T-cell (primary cell): ENCODE data around the gene LRIT1. TPM values are rescaled to one million over a fixed set of nuclear protein-coding genes. Genes with fewer than 3 reads are reported as not detected.

Experiments used
- ATAC-seq, 4 experiments: fragments of 200-7000 bp in 3 of 4; fragments of 150-1000 bp in 1 of 4; cut with Tn5 transposase; replicated peaks in 1 of 4; 1 replicate in 3 of 4; 2 replicates in 1 of 4; pipeline ENCODE4 v1.10.0; 2021; ENCODE audit warnings: moderate library complexity in 3 of 4, mild to moderate bottlenecking in 2 of 4, moderate number of reproducible peaks in 1 of 4
- CTCF ChIA-PET, 2 donors: fragments of 300-600 bp; sonication (Branson Sonifier 250); formaldehyde crosslinking; loops; one replicate each; lab custom pipeline; 2022; ENCODE audit warnings: antibody characterized with exemption in 2 of 2; lab: Charles Lee
- POLR2A ChIA-PET, 2 donors: fragments of 300-600 bp; sonication (Branson Sonifier 250); formaldehyde crosslinking; loops; one replicate each; lab custom pipeline; 2022; ENCODE audit warnings: antibody characterized with exemption in 2 of 2; lab: Charles Lee
- DNase-seq, 35 experiments: peaks; one replicate each; pipeline versions ENCODE4 v3.0.0 to v3.0.0-alpha.2; 2013 to 2023
- H3K27ac ChIP-seq: one replicate; pipeline ENCODE4 v1.5.1; 2013; ENCODE audit warnings: low read length
- H3K27me3 ChIP-seq, 2 experiments: replicated peaks in 1 of 2; 1 replicate in 1 of 2; 2 replicates in 1 of 2; pipeline versions ENCODE4 v1.6.1 to v1.7.0; 2013; ENCODE audit warnings: low read length in 1 of 2, mixed read lengths in 1 of 2; ENCODE audit not compliant: control insufficient read depth in 2 of 2, insufficient read depth in 2 of 2; ENCODE audit errors: extremely low read depth in 1 of 2
- H3K36me3 ChIP-seq, 2 donors: 1 replicate in 1 of 2; 2 replicates in 1 of 2; pipeline versions ENCODE4 v1.6.1 to v1.7.0; 2013; ENCODE audit warnings: low read length in 1 of 2; ENCODE audit not compliant: control insufficient read depth in 2 of 2, insufficient read depth in 1 of 2; ENCODE audit errors: extremely low read depth in 1 of 2
- H3K4me1 ChIP-seq, 2 experiments: 1 replicate in 1 of 2; 2 replicates in 1 of 2; pipeline versions ENCODE4 v1.6.1 to v1.7.0; 2013; ENCODE audit warnings: low read length in 2 of 2, mixed read lengths in 1 of 2; ENCODE audit not compliant: insufficient read depth in 2 of 2, control insufficient read depth in 1 of 2; ENCODE audit errors: extremely low read depth in 1 of 2
- H3K4me3 ChIP-seq, 2 donors: 1 replicate in 1 of 2; 2 replicates in 1 of 2; pipeline versions ENCODE4 v1.5.1 to v1.7.0; 2013; ENCODE audit warnings: mild to moderate bottlenecking in 2 of 2, low read length in 1 of 2, moderate library complexity in 1 of 2; ENCODE audit not compliant: control insufficient read depth in 1 of 2; ENCODE audit errors: extremely low read depth in 1 of 2
- H3K9me3 ChIP-seq: 2 replicates; pipeline ENCODE4 v1.7.0; 2013
- H3K27ac Mint-ChIP-seq, 2 donors: one replicate each; pipeline ENCODE4 v1.8.0; 2020 to 2021; ENCODE audit warnings: mild to moderate bottlenecking in 2 of 2, mixed read lengths in 2 of 2
- H3K27me3 Mint-ChIP-seq, 2 donors: one replicate each; pipeline ENCODE4 v1.8.0; 2021 to 2022; ENCODE audit warnings: mixed read lengths in 2 of 2
- H3K36me3 Mint-ChIP-seq: one replicate; pipeline ENCODE4 v1.8.0; 2021; ENCODE audit warnings: mixed read lengths
- H3K4me1 Mint-ChIP-seq, 3 donors: one replicate each; pipeline ENCODE4 v1.8.0; 2020 to 2022; ENCODE audit warnings: mixed read lengths in 3 of 3, mild to moderate bottlenecking in 1 of 3
- H3K4me3 Mint-ChIP-seq, 3 donors: one replicate each; pipeline ENCODE4 v1.8.0; 2020 to 2022; ENCODE audit warnings: mild to moderate bottlenecking in 3 of 3, mixed read lengths in 3 of 3, moderate library complexity in 3 of 3
- H3K9me3 Mint-ChIP-seq, 3 donors: one replicate each; pipeline ENCODE4 v1.8.0; 2020 to 2022; ENCODE audit warnings: mixed read lengths in 3 of 3
- WGBS: methylation state at CpG from one replicate; pipeline ENCODE4 v1.1.5; 2013; ENCODE audit warnings: missing lambda C conversion rate; ENCODE audit not compliant: insufficient coverage; 5-methylcytosine and 5-hydroxymethylcytosine counted together
- total RNA-seq, 35 experiments: library from RNA in 6 of 35; stranded (reverse) in 6 of 35; fragments of 120-200 nt in 1 of 35; gene quantifications; one replicate each; pipeline versions ENCODE4 v1.2.1 to v1.2.4 and lab custom pipeline; 2013 to 2026

LRIT1 gene
- total RNA-seq, 5 donors from 2014 or later (not counting 1 experiment from before 2014, with no cell fraction given): not detected

DNA sequence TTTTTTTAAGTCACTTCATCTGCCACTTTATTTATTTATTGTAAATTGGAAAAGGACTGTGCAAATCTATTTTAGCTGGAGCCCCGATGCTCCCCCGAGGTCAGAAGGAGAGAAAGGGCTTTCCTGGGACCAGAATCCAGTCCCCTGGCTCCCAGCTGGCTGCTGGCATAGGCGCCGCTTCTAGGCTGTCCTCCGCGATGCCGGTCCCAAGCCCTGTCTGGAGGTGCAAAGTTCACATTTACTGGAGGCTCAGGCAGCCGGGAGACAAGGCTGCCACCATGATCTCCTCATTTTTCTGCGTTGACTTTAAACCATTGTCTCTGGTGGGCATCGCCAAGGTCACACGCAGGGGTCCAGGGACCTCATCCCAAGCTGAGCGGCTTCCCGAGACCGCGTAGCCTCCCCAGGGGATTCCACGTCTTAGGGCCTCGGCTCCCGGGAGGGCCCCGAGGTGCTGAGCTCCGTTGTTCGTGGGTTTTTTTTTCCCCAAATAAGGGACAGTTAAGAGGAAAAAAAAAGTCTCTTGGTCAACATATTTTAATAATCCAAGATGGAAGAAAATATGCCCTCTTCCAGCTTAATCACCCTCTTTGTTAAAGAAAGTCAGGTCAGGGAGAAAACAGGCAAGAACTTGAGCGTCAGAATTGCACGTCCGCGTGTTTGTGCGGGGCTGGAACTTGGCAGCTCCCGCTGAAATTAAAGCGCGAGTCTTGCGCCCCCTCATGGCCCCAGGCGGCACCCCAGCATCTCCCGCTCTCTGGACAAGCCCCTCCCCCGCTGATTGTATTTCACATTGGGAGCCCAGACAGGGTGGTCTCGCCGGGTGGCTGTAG is 15.4 kb upstream of the LRIT1 start:
- H3K27me3 ChIP-seq: peaks cover 0 to 40% of the 10 kb centered on the region in 2 experiments
- no peak overlapping the region for H3K4me3 ChIP-seq
- H3K27ac ChIP-seq: no peak overlapping the region
- ATAC-seq (peak in 3 of 4 experiments; percentile 35 to 58 (median 46)), DNase-seq (peak in 27 of 35 experiments; percentile 5 to 54 (median 27))
- Mint-ChIP-seq H3K9me3 (no peaks in the 10 kb centered on the region), H3K4me3 (no peak overlapping the region), H3K4me1 (peaks cover 0 to 7% (median 3%) of the 10 kb centered on the region in 3 donors), H3K36me3 (no peaks in the 10 kb centered on the region), H3K27ac (no peak overlapping the region), H3K27me3 (peaks cover 11 to 25% of the 10 kb centered on the region in 2 donors)
- CTCF ChIA-PET: interaction anchor here in 1 of 2 donors (1.4 kb wide), 1 partner anchor 281 kb away, joined by 6 read pairs; no protein-coding TSS in a partner anchor
- H3K36me3 ChIP-seq: no peaks in the 10 kb centered on the region
- 53% methylated on average over 19 of the region's 35 CpGs for WGBS
- H3K4me1 ChIP-seq: peaks cover 0 to 6% of the 10 kb centered on the region in 2 experiments
- H3K9me3 ChIP-seq: no peaks in the 10 kb centered on the region
- POLR2A ChIA-PET: no interaction called here

DNA sequence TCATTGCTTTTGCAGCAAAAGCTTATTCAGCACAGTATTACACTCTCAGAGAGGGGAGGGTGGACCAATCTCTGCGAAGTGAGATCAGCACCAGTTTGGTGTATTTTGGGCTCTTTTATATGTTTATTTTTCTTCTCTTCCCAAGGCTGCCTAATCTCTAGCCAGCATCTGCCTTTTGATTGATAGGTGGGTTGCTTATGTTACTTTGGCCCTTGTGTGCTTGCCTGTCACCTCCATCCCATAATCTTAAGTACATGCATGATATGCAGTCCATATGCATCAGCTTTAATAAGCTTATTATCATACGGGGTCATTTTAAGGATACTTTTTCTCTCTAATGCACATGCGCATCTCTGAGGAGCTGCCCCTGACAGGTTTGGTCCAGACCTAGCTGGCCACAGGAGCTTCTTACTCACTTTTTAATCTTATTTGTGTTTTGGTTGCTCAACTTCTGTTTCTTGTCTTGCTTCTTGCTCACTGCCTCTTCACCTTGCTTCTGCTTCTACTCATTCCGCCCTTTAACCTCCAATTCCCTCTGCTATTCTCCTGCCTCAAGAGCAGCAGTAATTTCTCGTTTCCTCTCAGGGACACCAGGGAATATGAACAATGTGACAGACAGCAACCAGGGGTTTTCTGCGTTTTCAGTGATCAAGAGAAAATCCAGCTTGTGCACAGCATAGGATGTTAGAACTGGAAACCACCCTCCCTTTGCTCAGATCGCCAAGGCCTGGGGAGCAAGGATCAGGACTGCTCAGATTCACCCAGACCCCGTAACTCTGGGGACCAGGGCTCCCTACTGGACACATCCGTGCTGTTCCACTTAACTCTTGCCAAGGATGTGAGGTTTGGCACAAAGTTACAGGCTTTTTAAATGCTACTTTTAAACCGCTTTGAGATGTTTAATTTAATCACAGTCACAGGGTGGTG is 13.5 kb upstream of the LRIT1 start:
- ChIA-PET CTCF (interaction anchor here in 1 of 2 donors (0.8 kb wide), 1 partner anchor 52 kb away, joined by 7 read pairs; no protein-coding TSS in a partner anchor), POLR2A (no interaction called here)
- no peaks in the 10 kb centered on the region for H3K9me3 ChIP-seq
- H3K4me1 ChIP-seq: peaks cover 0 to 6% of the 10 kb centered on the region in 2 experiments
- peaks cover 8 to 20% of the 10 kb centered on the region in 2 donors for H3K27me3 Mint-ChIP-seq
- H3K36me3 Mint-ChIP-seq: no peaks in the 10 kb centered on the region
- H3K4me3 ChIP-seq: no peak overlapping the region
- no peak for ATAC-seq
- WGBS: 74% methylated on average over 8 of the region's 10 CpGs
- H3K4me1 Mint-ChIP-seq: peaks cover 0 to 7% (median 3%) of the 10 kb centered on the region in 3 donors
- no peak overlapping the region for H3K27ac ChIP-seq
- no peaks in the 10 kb centered on the region for H3K9me3 Mint-ChIP-seq
- DNase-seq: no peak
- no peak overlapping the region for H3K27ac Mint-ChIP-seq
- H3K4me3 Mint-ChIP-seq: no peak overlapping the region
- peaks cover 0 to 36% of the 10 kb centered on the region in 2 experiments for H3K27me3 ChIP-seq
- no peaks in the 10 kb centered on the region for H3K36me3 ChIP-seq

DNA sequence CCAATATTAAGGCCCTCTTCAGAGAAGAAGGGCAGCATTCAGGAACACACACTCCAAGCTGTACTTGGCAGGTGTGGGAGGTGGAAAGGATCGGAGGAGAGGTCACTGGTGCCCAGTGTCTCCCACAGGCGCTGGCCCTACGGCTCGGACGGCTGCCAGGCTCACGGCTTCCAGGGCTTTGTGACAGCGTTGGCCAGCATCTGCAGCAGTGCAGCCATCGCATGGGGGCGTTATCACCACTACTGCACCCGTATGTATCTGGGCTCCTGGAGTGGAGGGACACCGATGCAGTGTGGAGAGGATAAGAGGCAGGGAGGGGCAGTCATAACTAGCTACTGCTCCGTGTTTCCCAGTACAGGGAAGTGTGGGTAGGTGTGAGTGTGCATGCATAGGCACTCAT is 7.4 kb upstream of the LRIT1 start:
- ChIA-PET POLR2A (no interaction called here), CTCF (no interaction called here)
- no peak overlapping the region for H3K4me3 Mint-ChIP-seq
- H3K27ac Mint-ChIP-seq: no peak overlapping the region
- no peaks in the 10 kb centered on the region for H3K9me3 ChIP-seq
- H3K36me3 Mint-ChIP-seq: no peaks in the 10 kb centered on the region
- H3K4me1 Mint-ChIP-seq: no peaks in the 10 kb centered on the region
- H3K36me3 ChIP-seq: no peaks in the 10 kb centered on the region
- H3K27ac ChIP-seq: no peak overlapping the region
- 75% methylated on average over 10 of the region's 12 CpGs for WGBS
- no peaks in the 10 kb centered on the region for H3K4me1 ChIP-seq
- H3K27me3 Mint-ChIP-seq: peaks cover 4 to 5% of the 10 kb centered on the region in 2 donors
- H3K9me3 Mint-ChIP-seq: no peaks in the 10 kb centered on the region
- H3K4me3 ChIP-seq: no peak overlapping the region
- H3K27me3 ChIP-seq: peaks cover 0 to 22% of the 10 kb centered on the region in 2 experiments
- ATAC-seq: no peak
- DNase-seq: no peak

DNA sequence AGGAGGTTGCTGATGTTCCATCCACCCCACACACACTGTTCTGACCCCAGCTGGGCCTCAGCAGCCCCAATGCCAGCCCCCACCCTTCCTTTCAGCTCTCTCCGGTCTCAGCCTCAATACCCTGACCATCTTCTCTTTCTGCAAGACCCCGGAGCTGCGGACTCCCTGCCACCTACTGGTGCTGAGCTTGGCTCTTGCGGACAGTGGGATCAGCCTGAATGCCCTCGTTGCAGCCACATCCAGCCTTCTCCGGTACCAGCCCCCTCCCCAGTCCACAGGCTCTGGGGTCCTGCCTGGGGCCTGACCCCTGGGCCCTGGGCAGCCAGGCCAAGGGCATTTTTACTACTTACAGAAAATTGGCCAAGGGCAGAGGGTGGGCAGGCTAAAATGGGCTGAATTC is 6.2 kb upstream of the LRIT1 start:
- POLR2A ChIA-PET: no interaction called here
- H3K27me3 Mint-ChIP-seq: peaks cover 4 to 5% of the 10 kb centered on the region in 2 donors
- no peaks in the 10 kb centered on the region for H3K9me3 Mint-ChIP-seq
- WGBS: 83% methylated on average over 1 of the region's 6 CpGs
- DNase-seq (no peak), ATAC-seq (no peak)
- no peaks in the 10 kb centered on the region for H3K36me3 Mint-ChIP-seq
- no peaks in the 10 kb centered on the region for H3K9me3 ChIP-seq
- CTCF ChIA-PET: interaction anchor here in 1 of 2 donors (0.6 kb wide), 1 partner anchor 12 kb away, joined by 3 read pairs; no protein-coding TSS in a partner anchor
- peaks cover 0 to 18% of the 10 kb centered on the region in 2 experiments for H3K27me3 ChIP-seq
- H3K27ac ChIP-seq: no peak overlapping the region
- H3K4me3 Mint-ChIP-seq: no peak overlapping the region
- H3K27ac Mint-ChIP-seq: no peak overlapping the region
- no peaks in the 10 kb centered on the region for H3K4me1 ChIP-seq
- no peaks in the 10 kb centered on the region for H3K4me1 Mint-ChIP-seq
- no peaks in the 10 kb centered on the region for H3K36me3 ChIP-seq
- no peak overlapping the region for H3K4me3 ChIP-seq

DNA sequence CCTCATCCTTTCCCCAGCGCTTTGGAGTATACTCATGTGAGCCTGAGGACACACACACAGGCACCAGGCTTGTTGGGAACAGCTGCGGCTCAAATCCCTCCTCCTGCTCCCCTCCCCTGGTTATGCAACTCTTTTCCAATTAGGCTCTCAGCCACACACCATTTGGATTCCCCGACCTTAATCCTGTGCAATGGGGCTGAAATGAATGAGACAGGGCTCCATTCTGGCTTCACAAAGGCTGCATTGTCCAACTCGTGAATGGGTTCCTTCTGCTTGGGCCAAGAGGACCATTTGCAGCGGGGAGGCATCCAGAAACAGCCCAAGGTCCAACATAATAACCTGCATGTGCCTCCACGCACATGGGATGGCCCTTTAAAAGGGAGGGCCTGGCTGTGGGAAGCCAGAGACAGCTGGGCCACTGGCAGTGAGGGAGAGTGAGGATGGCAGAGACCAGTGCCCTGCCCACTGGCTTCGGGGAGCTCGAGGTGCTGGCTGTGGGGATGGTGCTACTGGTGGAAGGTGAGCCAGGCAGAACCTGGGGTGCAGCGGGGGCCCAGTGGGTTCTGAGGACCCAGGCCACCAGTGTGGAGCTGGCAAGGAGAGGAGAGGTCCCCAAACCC is 3.4 kb upstream of the LRIT1 start, which contains the start of gene RGR:
Gene RGR, plus strand, starts transcription at position 403 of the 620 bp plus-strand sequence. Its CDS starts 38 bp downstream, at position 441.
- Mint-ChIP-seq H3K27ac (no peak within 1 kb of the TSS), H3K4me3 (no peak within 1 kb of the TSS), H3K4me1 (no peaks in the 10 kb centered on the region), H3K27me3 (peaks cover 3 to 4% of the 10 kb centered on the region in 2 donors), H3K36me3 (no peaks in the 10 kb centered on the region), H3K9me3 (no peaks in the 10 kb centered on the region)
- H3K27me3 ChIP-seq: peaks cover 0 to 13% of the 10 kb centered on the region in 2 experiments
- WGBS: 66% methylated on average over 8 of the region's 9 CpGs
- DNase-seq (no peak), ATAC-seq (no peak)
- no peaks in the 10 kb centered on the region for H3K4me1 ChIP-seq
- ChIA-PET POLR2A (no interaction called here), CTCF (no interaction called here)
- no peak within 1 kb of the TSS for H3K4me3 ChIP-seq
- no peaks in the 10 kb centered on the region for H3K36me3 ChIP-seq
- no peaks in the 10 kb centered on the region for H3K9me3 ChIP-seq
- H3K27ac ChIP-seq: no peak within 1 kb of the TSS

DNA sequence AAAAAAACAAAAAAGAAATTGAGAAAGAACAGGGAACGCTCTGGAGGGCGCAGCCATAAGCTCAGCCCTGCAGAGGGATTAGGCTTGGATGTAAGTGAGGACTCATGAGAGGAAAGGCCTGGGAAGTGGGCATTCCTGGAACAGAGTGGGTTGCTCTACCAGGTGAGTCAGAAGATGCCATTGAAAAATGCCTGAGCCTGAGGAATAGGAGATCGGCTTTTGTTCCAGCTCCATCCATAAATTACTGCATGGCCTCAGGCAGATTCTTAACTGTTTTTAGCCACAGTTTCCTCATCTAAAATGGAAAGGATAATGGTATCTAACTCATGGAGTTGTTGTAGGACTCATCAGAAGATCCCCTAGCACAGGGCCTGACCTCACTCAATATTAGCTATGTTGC is 2.4 kb upstream of the LRIT1 start:
- no peaks in the 10 kb centered on the region for H3K4me1 Mint-ChIP-seq
- WGBS: 80% methylated on average over 2 of the region's 3 CpGs
- DNase-seq: no peak

More for the DNA sequence above, 2.4 kb upstream of the LRIT1 start:
- no peak for ATAC-seq
- no peak overlapping the region for H3K27ac ChIP-seq
- POLR2A ChIA-PET: no interaction called here
- H3K4me1 ChIP-seq: no peaks in the 10 kb centered on the region
- H3K4me3 ChIP-seq: no peak overlapping the region
- no peaks in the 10 kb centered on the region for H3K36me3 ChIP-seq
- H3K9me3 ChIP-seq: no peaks in the 10 kb centered on the region
- H3K4me3 Mint-ChIP-seq: no peak overlapping the region
- CTCF ChIA-PET: no interaction called here
- H3K27me3 Mint-ChIP-seq: peaks cover 4 to 7% of the 10 kb centered on the region in 2 donors
- H3K36me3 Mint-ChIP-seq: no peaks in the 10 kb centered on the region
- no peak overlapping the region for H3K27ac Mint-ChIP-seq
- H3K27me3 ChIP-seq: peaks cover 0 to 12% of the 10 kb centered on the region in 2 experiments
- no peaks in the 10 kb centered on the region for H3K9me3 Mint-ChIP-seq
